T47D (cell line): Measurements from ENCODE around the gene COL23A1.

Experiments
- DNase-seq, 2 experiments: peaks; one replicate each; pipeline versions ENCODE4 v3.0.0 to v3.0.0-alpha.2; 2011 to 2012; ENCODE audit warnings: low read depth in 1 of 2, low spot score in 1 of 2
- JUND ChIP-seq: IDR thresholded peaks from 2 replicates; pipeline ENCODE4 v1.6.1; 2012; ENCODE audit warnings: low read depth
- in situ Hi-C: cut with HindIII; loops from 2 replicates; pipeline ENCODE4 v1.10.0; 2016; ENCODE audit warnings: low sequenced_read_pairs, low pct_unique_long_range_greater_than_20kb

Gene COL23A1

DNA sequence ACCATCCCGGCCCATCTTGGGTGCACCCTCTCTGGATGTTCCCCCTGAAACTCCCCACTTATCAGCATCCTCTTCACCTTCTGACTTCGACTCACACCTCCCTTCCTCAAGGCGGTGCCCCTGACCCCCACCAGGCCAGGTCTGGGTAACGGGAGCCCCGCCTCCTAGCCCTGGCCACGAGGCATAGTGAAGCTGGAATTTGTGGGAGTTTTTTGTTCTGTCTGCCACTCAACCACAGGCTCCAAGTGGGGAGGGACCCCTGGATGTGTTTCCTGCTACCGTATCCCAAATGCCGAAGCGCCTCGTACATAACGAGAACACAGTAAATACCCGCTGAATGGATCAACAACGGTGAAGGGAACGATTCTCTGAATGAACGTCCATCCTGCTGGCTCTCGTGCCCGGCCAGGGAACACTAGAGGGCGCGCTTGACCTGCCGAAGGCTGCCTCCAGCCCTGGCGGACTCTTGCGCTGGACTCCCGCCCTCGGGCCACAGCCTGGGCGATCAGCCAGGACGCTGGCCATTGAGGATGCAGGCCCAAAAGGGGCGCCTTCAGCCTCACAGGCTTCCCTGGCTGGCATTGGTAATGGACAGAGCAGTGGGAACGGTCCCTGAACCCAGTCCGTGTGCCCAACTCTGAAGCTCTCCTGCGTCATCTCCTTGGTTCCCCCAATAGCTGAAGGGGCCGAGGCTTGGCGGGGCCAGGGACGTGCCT lies 310.3 kb downstream of the COL23A1 start:
- peak; percentile 80 to 86 for DNase-seq
- in situ Hi-C loops: no loop called here
- no peak for TF ChIP-seq JUND

DNA sequence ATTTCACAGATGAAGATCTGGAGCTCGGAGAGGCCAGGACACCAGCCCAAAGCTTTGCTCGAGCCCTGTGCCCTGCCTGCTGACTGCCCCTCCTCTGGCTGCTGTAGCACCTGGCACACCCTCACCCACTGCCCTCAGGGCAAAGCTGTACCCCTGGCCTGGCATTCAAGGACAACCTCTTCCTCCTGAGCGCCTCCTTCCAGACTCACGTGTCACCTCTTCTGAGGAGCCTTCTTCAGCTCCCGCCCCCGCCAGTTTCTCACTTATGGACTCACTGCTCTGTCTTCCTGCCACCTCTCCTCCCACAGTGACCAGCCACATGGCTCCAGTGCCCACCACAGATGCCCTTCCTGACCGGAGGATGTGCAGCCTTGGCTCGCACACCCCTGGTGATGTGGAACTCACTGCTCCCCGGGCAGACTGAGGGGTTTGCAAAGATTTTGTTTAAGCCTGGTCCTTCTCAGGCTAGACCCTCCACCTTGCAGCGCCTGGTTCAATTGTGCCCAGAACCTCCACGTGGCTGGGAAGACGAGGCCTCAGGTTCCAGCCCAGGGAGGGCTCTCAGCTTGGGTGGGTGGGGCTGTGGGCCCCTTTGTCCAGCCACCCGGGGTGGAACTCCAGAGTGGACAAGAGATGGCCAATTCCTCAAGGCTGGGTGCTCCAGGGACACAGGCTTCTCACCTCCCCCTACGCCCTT lies 311.0 kb downstream of the COL23A1 start:
- no peak for TF ChIP-seq JUND
- in situ Hi-C loops: no loop called here

DNA sequence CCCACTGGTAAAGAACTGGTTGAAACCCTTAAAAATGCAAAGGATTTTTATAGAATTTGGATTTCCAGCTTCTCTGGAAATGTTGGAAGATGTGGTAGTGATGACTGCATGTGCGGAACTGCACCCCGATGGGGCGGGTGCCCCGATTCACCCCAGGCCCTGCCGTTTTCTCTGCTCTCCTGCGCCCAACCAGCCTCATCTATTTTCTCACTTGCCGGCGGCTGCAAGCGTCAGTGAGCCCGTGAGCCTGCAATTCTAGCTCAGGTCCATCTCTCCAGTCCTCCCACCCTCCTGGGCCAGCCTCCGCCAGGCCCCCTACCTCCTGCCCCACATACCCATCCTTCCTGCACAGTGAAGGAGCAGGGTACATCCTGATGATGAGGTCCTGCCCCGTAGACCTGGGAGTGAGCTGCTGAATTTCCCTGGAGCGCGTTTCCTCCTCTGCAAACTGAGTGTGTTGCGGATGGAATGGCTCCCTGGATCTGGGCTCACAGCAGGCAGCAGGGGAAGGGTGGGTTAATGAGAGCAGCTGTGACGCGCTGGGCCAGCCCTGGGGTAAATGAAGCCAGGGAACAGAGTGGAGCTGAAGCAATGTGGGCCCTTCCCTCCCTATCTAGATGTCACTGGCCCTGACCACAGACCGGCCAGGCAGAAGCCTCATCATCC lies 311.7 kb downstream of the COL23A1 start:
- DNase-seq: no peak
- in situ Hi-C loops: no loop called here
- no peak for TF ChIP-seq JUND

More for the DNA sequence above, 311.0 kb downstream of the COL23A1 start:
- no peak for DNase-seq

DNA sequence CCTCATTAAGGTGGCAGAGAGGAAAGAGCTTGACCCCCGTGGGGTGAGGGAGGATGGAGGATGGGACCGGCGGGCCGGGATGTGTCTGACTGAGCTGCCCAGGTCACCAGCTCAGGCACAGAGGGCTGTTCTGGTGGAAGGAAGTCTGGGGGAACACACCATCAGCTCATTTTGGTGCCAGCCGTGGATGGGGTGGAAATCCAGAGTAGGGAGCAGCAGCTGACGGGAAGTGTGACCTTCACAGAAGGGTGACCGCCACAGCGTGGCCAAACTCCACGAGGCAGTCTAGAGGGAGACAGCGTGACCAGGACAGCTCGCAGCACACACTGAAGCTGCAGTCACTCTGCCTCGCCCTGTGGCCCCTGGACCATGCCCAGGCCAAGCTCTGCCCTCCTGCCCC lies 312.3 kb downstream of the COL23A1 start:
- DNase-seq: no peak
- in situ Hi-C loops: no loop called here
- no peak for TF ChIP-seq JUND

DNA sequence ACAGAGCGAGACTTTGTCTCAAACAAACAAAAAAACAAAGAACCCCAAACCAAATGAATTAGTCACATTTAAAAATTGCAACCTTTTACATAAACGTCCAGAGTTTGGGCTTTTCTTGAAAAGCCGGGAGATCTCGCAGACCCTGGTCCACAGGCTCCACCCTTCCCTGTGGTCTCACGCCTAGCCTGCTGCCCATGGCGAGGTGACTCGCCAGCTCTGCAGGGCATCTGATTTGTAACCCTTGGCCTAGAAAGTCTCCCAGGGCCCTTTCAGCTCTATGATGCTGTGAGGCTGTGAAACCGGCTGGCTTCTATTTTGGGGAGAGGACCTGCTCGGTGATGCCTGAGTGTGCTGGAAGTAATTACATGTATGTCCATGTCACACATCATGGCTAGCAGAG lies 312.8 kb downstream of the COL23A1 start:
- TF ChIP-seq JUND: no peak
- in situ Hi-C loops: no loop called here
- no peak for DNase-seq

DNA sequence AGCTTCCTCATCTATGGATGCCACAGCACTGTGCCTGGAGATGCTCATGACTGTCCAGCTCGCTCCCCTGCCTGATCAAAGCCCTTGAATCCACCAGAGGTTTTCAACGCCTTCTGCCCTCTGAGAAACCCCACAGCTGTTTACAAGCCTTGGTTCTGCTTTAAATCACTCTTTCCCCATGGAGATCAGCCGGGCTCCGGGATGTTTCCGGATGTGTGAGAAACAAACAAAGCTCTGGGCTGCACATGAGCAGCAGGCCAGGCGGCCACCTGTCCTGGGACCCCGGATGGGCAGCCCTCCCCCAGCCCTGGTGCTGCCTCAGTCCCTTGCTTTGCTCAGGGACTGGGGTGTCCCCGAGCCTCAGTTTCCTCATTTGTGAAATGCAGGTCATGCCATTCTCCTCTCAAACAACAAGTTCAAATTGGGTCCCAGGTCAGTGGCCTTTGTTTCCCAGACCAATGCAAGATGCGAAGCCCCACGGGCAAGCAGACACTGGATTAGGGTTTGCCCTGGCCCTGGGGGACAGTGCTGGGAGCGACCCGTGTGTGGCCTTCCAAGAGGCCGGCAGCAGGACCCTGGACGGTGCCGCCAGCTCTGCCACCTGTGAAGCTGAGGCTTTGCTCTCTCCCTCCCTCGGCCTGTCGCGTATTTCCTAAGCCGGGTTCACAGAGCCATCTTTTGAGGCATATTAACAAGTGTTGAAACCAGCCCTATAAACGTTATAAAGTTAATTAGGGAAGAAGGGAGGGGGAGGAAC lies 315.2 kb downstream of the COL23A1 start:
- no peak for DNase-seq
- no peak for TF ChIP-seq JUND
- in situ Hi-C loops: no loop called here

DNA sequence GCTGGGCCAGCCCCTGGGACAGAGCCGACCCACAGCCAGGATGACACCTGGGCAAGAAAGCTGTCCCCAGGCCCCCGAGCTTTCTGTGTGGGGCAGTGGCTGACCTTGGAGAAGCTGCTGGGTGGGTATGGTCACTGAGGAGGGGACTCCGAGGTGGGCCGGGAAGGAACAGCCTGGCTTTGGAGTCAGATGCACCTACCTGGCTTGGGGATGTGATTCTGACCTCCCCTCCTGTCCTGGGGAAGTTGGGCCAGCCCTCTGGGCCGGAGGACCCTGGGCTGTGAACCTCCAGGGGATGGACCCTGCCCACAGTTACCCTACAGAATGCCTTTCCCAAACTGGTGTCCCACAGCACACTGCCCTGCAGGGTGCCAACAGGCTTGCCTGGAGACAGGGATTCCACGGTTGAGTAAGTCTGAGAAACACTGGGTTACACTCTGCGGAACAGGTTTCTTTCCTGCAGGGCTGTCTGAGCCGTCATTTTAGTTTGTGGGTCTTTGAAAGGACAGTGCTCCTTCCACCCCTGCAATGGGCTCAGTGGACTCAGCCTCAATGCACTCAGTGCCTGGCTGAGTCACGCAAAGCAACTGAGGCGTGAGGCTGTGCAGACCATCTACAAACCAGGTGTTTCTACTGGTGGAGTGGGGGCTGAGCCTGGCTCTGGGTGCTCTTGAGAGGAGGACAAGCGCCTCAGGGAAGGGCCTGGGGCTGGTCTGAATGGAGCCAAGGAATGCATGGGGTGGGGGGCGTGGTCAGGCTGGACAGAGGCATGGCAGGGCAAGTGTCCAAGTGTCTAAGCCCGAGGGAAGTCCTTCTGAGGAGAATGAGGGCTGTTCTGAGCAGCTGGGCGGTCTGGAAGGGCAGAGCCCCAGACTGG lies 316.3 kb downstream of the COL23A1 start:
- in situ Hi-C loops: no loop called here
- TF ChIP-seq JUND: no peak
- peak in 1 of 2 experiments; percentile 44 for DNase-seq

DNA sequence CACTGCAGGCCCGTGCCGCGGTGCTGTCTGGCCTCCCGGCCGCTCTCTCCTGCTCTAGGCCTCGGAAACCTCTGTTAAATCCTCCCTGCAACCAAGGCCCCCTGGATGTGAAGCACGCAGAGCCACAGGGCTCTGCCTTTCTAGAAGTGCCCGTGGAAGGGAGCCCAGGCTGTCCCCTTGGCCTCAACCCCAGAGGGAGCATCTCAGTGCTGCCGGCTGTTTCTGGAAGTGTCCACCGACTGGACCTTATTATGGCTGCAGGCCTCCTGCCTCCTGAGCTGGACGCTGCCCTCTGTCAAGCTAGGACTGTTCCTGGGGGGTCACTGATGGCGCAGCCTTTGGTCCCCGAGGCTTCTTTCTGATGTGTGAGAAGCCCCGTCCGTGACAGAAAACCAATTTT lies 317.2 kb downstream of the COL23A1 start:
- in situ Hi-C loops: no loop called here
- no peak for TF ChIP-seq JUND
- DNase-seq: no peak

DNA sequence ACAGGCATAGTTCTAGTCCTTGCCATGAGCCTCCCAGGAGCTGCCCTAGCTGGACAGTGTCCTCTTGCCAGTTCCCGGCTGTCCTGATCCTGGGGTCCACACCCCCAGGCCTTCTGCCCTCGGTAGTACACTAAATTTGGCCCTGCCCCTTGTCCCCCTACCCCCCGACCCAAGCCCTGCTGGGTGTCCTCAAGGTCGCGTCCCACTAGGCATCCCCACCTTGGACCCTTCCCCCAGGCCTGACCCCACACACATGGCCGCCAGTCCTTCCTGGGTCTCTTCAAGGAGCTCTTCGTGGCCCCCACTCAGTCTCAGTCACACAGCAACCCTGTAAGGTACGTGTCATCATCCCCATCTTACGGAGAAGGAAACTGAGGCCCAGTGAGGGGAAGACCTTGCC lies 317.6 kb downstream of the COL23A1 start:
- DNase-seq: no peak
- in situ Hi-C loops: no loop called here
- TF ChIP-seq JUND: no peak

DNA sequence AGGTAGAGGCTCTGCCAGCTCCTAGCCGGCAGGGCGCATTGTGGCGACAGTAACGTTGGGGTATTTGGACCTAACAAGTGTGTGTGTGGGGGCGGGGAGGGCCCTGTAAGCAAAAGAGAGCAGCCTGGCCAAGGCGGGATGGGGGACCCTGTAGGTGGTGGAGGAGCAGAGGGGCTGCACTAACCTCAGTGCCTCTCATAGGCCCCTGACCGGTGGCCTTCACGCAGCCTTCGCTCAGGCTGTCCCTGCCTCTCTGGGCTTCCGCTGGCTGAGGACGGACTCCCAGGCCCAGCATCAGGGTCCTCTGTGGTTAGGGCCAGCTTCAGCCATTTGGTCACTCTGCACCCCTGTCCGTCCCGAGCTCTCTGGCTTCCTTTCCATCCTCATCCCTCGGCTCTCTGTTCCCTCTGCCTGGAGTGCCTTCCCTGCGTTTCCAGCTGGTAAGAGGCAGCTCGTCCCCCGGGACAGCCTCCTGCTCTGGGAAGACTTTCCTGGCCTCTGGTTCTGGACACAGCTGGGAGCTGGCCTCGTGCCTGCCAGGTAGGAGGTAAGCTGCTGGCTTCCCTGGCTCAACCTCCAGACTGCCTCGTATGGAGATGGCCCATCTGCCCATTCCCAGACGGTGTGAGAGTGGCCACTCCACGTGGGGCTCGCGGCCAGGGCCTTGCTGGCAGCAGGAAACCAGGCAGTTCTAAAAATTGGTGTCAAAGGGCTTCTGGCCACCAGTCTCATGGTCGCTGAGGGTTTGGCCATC lies 318.3 kb downstream of the COL23A1 start:
- in situ Hi-C loops: no loop called here
- TF ChIP-seq JUND: no peak
- no peak for DNase-seq

DNA sequence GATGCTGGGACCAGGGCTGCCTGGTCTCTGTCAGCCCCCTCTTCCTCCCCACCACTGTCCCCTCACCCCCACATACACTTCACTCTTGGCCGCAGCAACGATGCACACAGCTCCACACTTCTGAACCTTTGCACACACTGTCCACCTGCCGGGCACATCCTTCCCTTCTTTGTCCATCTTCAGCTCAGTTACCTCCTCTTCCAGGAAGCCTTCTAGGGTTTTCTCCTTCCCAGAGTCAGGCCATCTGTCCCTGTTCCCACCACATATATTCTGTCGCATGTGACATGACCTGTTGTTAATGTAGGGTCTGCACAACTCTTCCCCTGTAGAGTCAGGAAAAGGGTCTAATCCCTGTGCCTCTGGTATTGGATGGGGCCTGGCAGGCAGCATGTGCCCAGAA lies 319.0 kb downstream of the COL23A1 start:
- in situ Hi-C loops: no loop called here
- DNase-seq: no peak
- no peak for TF ChIP-seq JUND

DNA sequence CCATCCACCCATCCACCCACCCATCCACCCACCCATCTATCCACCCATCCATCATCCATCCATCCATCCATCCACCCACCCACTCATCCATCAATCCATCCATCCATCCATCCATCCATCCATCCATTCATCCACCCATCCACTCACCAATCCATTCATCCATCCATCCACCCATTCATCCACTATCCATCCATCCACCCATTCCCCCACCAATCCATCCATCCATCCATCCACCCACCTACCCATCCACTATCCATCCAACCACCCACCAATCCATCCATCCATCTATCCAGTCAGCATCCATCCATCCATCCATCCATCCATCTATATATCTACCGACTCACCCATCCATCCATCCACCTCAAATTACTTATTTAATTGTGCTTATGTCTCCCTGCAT lies 320.7 kb downstream of the COL23A1 start:
- in situ Hi-C loops: no loop called here
- TF ChIP-seq JUND: no peak
- DNase-seq: no peak
